GM18505 (cell line): ENCODE data around the gene SFT2D1.
"Not testable (repeated sequence)": the region's sequence is repeated elsewhere in the genome, so short reads cannot be mapped to it uniquely, and the experiment has no call there.

Experiments used
- ATAC-seq: cut with Tn5 transposase; IDR thresholded peaks from one replicate; pipeline ENCODE4 v1.9.1; 2021; ENCODE audit not compliant: unreplicated experiment
- POLR2A ChIP-seq: IDR thresholded peaks from 4 replicates; pipeline ENCODE4 v1.6.1; 2011; ENCODE audit warnings: borderline replicate concordance; ENCODE audit not compliant: insufficient read depth, insufficient read length; ENCODE audit errors: extremely low read depth

Gene SFT2D1

DNA sequence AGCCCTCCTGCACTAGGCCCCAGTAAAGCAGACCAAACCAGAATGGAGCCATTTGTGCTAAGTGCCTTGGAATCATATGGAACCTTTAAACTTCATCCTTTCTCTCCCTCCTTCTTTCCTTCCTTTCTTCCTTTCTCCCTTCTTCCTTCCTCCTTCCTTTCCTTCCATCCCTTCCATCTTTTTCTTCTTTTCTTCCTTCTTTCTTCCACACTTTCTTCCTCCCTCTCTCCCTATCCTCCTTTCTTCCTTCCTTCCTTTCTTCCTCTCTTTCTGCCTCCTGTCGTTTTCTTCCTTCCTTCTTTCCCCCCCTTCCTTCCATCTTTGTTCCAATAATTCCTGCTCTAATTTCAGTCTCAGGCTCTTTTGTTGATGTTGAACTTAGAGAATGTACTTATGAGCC is 11.2 kb upstream of the SFT2D1 start:
- no peak for TF ChIP-seq POLR2A
- ATAC-seq, result no peak

DNA sequence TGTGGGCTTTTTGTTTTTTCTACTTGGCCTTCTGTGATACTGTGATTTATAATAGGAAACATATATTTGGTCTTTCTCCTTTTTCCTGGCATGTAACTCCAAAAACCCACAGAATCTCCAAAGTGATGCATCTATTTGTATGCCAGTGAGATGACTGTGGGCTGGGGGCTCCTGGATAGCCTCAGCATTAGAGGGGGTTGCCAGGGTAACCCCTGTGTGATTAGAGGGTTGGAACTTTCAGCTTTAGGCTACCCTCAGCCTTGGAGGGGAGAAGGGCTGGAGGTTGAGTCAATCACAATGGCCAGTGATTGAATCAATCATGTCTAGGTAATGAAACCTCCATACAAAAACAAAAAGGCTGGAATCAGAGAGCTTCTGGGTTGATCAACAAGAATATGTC is 10.6 kb upstream of the SFT2D1 start:
- no peak for ATAC-seq
- no peak for TF ChIP-seq POLR2A

DNA sequence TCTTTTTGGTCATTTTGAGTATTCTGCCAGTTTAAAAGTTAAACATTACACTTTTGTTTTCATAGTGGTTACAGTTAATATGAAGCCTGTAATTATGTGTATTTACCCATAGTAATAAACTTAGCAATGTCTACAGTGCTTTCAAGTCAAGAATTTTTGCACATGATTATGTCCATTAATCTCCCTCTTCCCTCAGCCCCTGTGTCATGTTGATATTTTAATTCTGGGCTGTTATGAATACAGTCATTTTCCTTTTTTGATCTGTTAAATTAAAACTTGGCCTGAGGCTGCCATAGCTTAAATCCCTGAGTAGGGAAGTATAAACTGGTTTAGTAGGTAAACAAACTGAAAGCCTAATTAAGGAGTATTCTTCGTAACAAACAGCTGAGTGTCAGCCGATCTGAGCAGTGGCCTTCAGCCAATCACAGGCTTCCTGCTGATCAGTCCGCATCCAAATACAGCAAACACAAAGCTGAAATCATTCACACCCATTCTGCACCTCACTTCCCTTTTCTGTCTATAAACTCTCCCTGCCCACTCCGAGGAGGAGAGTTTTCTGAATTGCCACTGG is 9.5 kb upstream of the SFT2D1 start:
- ATAC-seq, result peak; percentile 84
- no peak for TF ChIP-seq POLR2A

DNA sequence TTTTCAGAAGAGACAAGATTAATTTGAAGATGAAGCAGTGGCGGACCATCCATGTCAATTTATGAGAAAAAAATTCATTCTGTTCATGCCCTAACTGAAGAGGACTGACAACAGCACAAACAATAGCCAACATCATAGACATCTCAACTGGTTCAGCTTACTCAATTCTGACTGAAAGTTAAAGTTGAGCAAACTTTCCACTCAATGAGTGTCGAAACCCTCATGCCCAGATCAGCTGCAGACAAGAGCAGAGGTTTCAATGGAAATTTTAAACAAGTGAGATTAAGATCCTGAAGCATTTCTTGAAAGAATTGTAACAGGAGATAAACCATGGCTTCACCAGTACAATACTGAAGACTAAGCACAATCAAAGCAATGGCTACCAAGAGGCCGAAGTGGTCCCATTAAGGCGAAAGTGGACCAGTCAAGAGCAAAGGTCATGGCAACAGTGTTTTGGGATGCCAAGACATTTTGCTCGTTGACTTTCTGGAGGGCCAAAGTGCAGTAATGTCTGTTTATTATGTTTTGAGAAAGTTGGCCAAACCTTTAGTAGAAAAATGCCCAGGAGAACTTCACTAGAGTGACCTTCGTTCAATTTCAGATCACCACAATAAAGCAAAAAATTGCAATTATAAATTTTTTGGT is 6.1 kb upstream of the SFT2D1 start:
- TF ChIP-seq POLR2A, result no peak
- ATAC-seq, result no peak

GRCh38 chr6:166346965-166347364 is 4.6 kb upstream of the SFT2D1 start:
- no peak for ATAC-seq
- no peak for TF ChIP-seq POLR2A

DNA sequence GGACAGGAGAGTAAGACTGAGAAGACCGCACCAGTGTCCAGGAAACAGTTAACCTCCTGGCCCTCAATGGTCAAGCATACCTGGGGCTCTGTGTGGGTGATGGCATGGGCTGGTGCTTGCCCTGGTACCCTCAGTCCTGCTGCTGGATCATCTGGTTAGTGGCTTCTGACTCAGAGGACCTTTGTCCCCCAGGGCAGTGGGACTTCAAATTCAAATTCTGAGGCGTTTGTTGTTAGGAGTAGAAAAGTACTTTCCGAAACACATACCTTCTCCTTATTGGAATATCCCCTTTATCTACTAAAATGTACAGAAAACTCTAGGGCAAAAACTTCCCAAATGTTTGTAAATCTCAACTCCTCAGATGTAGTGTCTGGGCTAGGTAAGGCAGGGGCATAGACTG is 4.1 kb upstream of the SFT2D1 start:
- no peak for TF ChIP-seq POLR2A
- ATAC-seq, result no peak

DNA sequence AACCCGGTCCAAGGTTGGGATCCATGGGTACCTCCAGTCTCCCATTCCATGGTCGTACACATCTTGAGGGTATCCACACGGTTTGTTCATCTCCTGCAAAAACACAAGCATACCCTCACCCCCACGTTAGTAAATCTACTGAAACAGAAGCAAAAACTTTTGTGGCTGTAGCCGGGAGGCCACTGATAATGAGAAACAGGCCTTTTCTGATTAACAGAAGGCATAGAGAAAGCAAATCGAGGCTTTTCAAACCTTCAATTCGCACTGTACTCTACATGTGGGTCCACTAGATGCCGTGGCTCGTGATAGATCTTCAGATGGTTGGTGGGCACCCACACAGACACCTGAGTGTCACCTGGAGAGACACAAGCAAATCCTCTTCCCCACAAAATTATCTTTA is 3.3 kb upstream of the SFT2D1 start:
- ATAC-seq, result not testable (repeated sequence)

- not testable (repeated sequence) for ATAC-seq
Measured at GRCh38 chr6:166344921-166345320, 2.6 kb upstream of the SFT2D1 start.

- ATAC-seq, result no peak
- TF ChIP-seq POLR2A, result no peak
Measured at GRCh38 chr6:166344240-166344639, 1.9 kb upstream of the SFT2D1 start.

DNA sequence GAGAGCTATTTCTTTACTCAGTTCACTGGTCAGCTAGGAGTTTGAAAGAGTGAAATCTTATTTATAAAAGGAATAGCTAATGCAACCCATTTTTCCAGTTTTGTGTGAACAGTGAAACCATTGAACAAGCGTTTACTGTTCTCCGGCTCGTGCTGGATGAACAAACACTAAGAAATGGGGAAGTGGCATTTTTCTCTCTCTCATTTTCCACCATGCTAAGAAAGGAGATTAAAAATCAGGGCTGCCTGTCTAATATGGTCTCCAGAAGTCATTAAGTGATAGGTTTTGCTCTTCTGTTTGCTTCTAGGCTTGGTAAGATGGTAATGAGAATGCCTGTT is 774 bp upstream of the SFT2D1 start:
- TF ChIP-seq POLR2A, result no peak
- ATAC-seq, result peak; percentile 23

- ATAC-seq, result no peak
- TF ChIP-seq POLR2A, result no peak
Measured at GRCh38 chr6:166341977-166342348, 382 bp downstream of the SFT2D1 start.

DNA sequence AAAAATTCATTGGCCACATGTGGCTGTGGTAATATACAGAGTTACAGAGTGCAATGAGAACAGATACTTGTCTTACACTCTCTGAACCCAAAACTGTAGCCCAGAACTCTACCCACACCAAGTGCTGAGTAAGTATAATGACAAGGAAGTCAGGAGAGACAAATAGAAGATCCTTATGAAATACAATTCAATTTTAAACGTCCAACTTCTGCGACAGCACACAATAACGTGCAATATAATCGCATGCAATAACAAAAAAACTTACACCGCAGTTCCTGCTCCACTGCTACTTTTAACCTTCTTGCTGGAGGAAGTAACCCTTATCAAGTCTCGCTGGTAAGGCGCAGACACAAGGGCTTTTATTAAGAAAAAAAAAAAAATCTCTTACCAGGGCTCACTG is 881 bp downstream of the SFT2D1 start:
- no peak for ATAC-seq
- TF ChIP-seq POLR2A, result no peak

GRCh38 chr6:166338854-166339253 is 3.5 kb downstream of the SFT2D1 start:
- TF ChIP-seq POLR2A, result no peak
- ATAC-seq, result no peak

GRCh38 chr6:166336847-166337246 is 5.5 kb downstream of the SFT2D1 start:
- no peak for TF ChIP-seq POLR2A
- ATAC-seq, result no peak
